ENCODE results near the gene BLOC1S1.
A peak's percentile ranks its signal among the peaks of the same experiment; 100 is the strongest.

Gene BLOC1S1

DNA sequence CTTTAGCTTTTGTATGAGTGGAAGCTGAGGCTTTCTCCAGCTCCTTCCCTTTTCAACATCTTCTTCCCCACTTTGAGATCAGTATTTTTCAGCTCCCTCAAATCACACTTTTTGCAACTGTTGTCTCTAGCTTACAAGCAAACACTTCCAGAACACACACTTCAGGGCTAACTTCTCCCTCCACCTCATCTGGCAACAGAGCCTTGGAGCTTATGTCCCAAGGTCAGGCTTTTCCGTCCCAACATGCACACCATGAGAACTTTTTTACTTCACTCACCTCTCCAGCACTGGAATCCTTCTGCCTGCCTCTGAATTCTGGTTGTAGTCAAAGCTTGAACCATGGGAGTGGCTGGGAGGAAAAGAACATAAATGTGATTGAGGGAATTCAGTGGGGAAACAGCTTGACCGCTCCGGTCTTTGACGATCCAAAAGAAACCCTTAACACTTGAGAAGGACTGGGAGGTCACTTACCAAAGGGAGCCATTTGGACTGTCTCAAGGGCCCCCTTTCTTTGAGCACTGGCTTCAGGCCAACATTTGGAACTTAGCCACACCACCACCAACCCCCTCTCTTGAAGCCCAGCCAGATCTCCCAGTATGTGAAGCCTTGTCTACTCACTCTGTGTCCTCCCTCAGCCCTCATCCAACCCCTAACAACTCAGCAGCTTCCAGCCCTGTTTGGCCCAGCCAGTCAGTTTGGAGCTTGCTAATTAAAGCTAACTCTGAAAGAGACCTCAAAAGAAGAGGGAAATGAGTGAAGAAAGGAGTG is 3.9 kb upstream of the BLOC1S1 start:
- DNase-seq = no peak

- no peak for DNase-seq
Observed at GRCh38 chr12:55712700-55713415, 3.0 kb upstream of the BLOC1S1 start.

GRCh38 chr12:55713721-55714120 is 2.1 kb upstream of the BLOC1S1 start:
- DNase-seq = peak; percentile 93

- peak; percentile 60 for DNase-seq
Observed at GRCh38 chr12:55715169-55715764, 579 bp upstream of the BLOC1S1 start.

GRCh38 chr12:55716582-55716957 is 724 bp downstream of the BLOC1S1 start:
- no peak for DNase-seq

DNA sequence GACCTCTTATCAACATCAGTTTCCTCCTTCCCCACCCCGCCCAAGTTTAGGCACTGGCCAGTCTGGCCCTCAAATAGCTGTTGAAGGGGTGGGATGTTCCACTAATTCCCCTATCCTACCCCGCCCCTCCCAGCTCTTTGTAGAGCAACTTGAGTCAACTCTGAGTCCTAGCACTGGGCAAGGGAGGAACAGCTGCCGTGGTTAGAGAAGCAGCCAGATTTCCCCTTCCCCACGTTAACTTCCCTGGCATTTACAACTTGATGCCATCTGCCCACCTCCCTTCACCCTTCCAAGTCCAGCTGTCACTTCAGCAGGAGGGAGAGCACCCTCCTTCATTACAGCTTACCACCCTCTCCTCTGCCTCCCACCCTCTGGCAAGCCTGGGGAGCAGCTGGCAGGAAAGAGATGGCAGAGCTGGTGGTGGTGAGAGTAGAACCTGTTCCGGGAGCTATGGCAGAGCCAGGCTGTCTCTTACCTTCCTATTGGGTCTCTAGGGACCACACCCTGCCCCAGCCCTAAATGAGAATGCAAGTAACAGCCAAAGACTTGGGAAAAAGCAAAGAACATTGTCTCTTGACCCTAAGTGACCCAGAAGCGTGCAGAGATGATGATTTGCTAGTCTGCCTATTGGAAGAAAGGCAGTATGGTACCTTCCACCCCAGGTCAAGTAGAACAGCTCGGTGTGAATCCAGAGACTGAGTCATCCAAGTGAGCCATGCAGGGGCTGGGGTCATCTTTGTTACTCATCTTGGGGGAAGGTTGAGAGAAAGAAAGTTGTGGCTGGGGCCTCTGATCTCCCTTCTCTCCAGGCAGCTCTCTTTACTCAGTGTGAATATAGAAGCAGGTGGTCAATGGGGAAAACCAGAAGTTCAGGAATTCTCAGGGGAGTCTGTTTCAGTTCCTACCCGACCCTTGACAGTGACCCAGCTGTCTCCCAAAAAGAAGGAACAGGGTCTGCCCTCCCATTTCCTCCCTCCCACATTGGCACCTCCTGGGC is 1.5 kb downstream of the BLOC1S1 start:
- DNase-seq = no peak

DNA sequence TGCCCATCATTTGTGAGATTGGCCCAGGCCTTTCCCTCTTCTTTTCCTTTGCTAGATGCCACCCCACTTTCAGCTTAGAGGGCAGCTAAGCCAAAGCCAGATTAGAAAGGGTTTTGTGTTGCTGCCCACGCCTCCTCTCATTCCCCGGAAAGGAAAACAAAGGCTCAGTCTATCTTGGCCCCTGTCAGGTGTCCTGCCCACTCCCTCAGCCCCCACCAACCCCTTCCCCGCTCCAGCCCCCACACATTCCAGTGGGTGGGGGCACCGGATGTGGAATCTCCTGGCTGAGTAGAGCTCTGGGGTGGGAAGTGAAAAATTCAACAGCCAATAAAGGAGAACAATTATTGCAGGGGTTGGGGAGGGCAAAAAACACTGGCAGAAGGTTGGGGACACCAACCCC is 2.2 kb downstream of the BLOC1S1 start:
- DNase-seq = no peak

GRCh38 chr12:55718624-55719275 is 2.9 kb downstream of the BLOC1S1 start:
- peak; percentile 90 for DNase-seq

DNA sequence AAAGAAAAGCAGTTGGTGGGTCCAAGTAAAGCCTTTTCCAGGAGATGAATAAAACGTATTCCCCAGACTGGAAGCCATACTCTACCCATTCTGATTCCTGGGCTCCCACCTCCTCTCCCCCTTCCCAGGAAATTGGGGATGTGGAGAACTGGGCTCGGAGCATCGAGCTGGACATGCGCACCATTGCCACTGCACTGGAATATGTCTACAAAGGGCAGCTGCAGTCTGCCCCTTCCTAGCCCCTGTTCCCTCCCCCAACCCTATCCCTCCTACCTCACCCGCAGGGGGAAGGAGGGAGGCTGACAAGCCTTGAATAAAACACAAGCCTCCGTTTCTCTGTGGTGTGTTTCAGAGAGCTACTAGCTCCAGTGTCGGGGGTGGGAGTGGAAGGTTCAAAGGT is 3.5 kb downstream of the BLOC1S1 start:
- no peak for DNase-seq

GRCh38 chr12:55720071-55720564 is 4.3 kb downstream of the BLOC1S1 start, which contains the start of gene RDH5:
Gene RDH5 (plus strand): TSS chr12:55720393. CDS start chr12:55721185, 792 bp downstream.
- DNase-seq = peak; percentile 87

DNA sequence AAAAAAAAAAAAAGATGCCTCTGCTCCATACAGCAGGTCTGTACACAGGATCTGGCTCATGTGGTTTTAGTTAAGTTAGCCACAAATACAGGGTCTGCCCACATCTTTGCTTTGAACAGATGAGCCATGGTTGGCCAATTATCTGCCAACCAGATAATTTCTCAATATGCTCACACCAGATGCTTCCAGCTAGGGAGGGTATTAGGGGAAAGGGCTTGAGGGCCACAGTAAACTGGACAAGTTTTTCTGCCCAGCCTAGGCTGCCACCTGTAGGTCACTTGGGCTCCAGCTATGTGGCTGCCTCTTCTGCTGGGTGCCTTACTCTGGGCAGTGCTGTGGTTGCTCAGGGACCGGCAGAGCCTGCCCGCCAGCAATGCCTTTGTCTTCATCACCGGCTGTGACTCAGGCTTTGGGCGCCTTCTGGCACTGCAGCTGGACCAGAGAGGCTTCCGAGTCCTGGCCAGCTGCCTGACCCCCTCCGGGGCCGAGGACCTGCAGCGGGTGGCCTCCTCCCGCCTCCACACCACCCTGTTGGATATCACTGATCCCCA is 5.1 kb downstream of the BLOC1S1 start:
- peak; percentile 86 for DNase-seq

- no peak for DNase-seq
Observed at GRCh38 chr12:55721601-55722213, 5.9 kb downstream of the BLOC1S1 start.

DNA sequence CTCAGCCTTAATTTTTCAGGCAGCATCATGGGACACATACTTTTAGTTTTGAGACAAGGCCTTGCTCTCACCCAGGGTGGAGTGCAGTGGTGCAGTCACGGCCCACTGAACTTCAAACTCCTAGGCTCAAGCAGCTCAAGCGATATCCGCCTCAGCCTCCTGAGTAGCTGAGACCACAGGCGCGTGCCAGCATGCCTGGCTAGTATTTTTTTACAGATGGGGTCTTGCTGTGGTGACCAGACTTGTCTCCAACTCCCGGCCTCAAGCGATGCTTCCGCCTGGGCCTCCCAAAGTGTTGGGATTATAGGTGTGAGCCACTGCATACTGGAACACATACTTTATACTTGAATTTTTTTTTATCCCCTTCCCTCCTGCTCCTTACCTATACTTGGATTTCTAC is 7.1 kb downstream of the BLOC1S1 start:
- DNase-seq = no peak

- no peak for DNase-seq
Observed at GRCh38 chr12:55723516-55724225, 7.8 kb downstream of the BLOC1S1 start.

GRCh38 chr12:55724226-55724939 is 8.5 kb downstream of the BLOC1S1 start:
- peak; percentile 71 for DNase-seq

DNA sequence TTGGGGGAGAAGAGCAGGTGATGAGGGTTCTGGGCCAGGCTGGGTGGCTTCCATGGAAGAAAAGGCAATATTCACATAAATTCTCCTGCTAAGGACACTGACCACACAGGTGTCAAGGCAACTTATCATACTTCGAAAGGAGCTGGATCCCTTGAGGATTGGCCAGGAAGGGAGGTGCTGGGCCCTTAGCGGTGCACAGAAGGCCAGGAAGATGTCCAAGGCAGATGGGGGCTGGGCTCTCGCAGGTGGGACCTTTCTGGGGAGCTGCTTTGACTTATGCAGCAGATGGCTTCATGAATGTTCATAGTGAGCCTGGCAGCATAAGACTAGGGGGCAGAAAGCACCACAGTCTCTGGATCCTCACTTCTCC is 9.1 kb downstream of the BLOC1S1 start:
- no peak for DNase-seq

- no peak for DNase-seq
Observed at GRCh38 chr12:55725556-55725955, 9.7 kb downstream of the BLOC1S1 start.

DNA sequence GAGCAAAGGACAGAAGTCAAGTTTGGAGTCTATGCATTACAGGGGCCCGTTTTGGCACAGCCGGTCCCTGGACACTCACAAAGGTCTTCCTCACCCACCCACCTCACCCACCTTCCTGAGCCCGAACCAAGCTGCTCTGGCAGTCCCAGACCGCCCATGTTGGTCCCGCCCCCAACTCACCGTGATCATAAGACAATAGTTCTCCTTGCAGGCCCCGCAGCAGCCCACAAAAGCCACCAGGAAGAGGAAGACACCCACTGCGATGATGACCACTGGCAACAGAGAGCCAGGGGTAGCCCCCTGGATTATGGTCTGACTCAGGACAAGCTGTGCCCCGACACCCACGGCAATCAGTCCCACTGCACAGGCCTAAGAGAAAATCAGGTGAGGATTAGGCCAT is 11.1 kb downstream of the BLOC1S1 start:
- no peak for DNase-seq

DNA sequence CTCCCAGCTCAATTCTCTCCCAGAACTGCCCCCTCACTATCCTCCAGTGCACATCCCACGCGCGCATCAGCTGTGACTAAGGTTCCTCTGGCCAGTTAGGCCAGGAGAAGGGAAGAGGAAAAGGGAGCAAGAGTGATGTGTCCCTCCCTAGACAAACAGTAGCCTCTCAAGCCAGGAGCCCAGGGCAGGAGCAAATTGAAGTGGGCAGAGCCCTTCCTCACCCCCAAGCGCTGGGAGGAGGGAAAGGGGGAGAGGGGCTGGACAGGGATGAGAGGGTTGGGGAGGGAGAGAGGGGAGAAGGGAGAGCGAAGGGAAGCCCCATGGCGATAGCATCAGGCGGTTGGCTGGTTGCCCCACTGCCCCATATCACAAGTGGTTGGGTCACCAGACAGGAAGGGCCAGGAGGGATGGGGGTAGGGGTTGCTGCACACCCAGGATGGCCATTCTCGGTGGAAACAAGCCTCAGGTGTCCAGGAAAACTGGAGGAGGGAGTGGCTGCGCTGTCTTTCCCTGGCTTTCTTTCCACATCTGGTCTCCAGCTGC is 11.9 kb downstream of the BLOC1S1 start:
- no peak for DNase-seq

Data from fibroblast of skin of scalp (primary cell).